Measurements from ENCODE around the gene NFASC.

Gene NFASC

DNA sequence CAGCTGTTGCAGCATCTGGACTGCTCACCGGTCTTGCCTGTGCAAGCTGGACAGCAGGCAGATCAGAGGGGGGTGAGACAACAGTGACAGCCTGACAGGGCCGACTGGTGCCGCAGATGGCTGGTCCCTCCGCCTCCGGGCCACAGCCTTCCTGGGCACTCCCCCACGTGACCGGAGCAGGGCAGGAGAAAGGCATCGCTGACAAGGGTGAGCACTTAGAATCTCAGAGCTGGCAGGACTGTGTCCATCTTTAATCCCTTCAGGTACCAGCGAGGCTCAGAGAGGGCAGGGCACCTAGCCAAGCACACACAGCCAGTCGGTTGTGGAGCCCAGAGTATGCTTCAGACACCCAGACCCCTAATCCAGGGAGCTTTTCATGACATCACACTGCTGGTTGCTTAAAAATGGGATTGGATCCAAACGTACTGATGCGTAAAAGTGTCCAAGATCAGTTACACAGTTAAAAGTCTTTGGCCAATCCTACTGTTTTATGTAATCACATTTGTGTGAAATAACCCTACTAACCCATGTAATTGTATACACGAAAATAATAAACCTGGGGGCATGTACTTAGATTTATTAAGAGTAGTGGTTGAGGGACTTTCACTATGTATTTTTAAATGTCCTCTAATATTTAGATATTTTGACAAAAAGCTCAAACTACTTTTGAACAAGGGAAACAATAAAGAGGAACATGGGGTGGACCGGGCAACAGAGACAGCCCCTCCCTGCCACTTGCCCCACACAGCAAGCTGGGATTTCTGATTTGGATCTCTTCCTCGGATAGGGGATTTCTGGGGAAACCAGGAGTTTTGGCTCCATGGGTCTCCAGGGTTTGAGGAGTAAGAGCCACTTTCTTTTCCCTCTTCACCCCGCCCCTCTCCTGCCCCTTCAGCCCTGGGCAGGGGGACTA is 171.6 kb downstream of the NFASC start:
- DNase-seq (ENCODE audit: low read depth) = no peak

DNA sequence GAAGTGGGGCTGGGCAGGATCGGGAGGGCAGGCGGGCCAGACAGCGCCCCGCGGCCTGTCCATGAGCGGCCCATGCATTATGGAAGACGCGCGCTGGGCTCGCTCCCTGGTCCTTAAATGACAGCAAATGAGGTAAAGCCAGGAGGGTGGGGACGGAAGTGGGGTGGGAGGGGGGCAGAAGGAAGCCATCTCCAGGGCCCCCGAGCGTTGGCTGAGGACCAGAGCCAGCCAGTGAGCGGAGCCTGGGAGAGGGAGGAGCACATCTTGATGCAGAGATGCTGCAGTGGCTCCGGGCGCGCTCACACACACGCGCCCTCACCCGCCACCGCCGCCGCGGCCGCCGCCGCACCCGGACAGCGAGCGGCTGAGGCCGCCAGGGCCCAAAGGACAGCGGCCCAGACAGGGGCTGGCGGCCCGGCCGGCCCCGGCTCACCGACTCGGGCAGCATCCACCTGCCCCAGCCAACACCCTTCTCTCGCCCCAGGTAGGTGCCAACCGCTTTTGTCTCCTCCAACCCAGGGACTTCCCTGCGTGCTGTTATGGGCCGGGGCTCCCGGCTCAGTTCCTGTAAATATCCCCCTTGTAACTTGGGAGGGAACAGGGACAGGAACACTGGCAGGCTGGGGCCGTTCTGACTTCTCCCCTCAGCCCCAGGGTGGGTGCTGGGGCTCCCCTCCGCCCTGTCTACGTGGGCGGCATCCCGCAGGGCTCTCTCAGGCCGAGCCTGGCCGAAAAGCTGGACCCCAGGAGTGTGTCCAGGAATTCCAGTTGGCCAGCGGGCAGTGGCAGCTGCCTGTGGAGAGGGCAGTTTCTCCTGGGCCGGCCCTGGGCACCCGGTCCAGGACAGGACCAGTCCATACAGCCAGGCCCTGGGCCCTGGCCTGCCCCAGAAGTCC is 172.5 kb downstream of the NFASC start, which contains the start of gene CNTN2:
TSS of gene CNTN2 (plus strand) at position 302 of the 896 bp plus-strand sequence. CDS start 9,974 bp downstream, outside the sequence.
- DNase-seq (ENCODE audit: low read depth) = no peak

DNA sequence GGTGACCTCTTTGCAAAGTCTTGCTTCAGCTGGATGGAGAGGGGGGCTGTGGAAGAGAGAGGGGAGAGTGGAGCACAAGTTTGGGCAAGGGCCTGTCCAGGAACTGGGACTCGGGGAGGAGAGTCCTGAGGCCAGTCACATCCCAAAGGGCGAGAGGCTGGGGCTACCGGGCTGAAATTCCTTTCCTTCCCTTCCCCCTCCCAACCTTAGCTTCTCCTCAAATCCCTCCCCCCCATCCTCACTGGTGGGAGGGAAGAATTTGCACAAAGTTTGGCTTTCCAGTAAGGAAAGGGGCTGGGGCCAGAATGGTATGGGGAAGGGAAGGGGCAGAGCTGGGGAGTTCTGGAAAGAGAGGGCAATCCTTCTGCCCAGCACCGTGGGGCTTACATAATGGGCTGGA is 173.2 kb downstream of the NFASC start:
- no peak for DNase-seq (ENCODE audit: low read depth)

DNA sequence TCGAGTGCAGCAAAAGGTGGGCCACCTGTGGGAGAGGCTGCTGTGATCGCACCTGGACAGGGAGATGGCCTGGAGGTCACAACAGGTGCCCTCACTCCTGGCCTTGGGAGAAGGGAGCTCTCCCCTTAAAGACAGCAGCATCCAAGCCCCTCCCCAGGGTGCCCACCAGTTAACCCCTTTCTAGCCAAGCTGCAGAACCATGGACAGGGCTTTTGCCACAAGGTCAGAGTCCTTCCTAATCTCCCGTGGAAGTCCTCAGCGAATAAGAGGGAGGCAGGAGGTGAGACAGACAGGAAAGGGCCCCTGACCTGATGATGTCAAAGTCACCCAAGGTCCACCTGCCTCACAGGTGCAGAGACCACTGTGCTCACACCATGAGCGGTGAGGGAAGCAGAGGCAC is 174.1 kb downstream of the NFASC start:
- no peak for DNase-seq (ENCODE audit: low read depth)

DNA sequence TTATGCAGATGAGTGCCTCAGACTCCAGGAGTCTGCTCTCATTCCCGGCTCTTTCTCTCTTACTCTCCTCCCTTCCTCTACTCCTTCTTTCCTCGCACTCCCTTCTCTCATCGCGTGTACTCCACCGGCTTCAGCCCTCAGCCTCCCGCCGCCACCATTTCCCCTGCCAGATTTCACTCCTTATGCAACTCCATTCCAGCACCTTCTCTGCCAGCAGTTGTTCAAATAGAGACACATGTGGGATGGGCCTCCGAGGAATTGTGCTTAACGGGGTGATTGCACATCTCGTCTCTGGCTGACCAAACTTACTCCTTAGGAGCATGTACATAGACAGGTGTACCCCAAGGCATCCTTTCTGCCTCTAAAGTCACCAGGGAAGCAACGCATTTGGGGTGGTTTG is 174.5 kb downstream of the NFASC start:
- DNase-seq (ENCODE audit: low read depth) = no peak

DNA sequence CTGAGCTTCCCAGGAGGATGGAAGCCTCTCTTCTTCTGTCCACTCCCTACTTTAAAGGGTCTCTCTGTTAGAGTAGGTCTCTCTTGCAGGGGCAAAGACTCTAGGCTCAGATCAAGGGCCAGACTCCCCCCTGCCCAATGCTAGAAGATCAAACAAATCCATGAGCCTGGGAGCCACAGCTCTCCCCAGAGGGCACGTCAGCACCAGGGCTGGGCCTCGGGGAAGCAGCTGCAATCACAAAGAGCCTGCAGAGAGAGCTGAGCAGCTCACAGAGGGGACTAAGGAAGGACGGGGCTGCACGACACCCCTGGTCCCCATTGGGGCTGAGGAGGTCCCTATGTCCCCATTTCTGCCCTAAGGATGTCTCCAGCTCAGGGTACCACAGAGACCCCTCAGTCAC is 176.2 kb downstream of the NFASC start:
- no peak for DNase-seq (ENCODE audit: low read depth)

DNA sequence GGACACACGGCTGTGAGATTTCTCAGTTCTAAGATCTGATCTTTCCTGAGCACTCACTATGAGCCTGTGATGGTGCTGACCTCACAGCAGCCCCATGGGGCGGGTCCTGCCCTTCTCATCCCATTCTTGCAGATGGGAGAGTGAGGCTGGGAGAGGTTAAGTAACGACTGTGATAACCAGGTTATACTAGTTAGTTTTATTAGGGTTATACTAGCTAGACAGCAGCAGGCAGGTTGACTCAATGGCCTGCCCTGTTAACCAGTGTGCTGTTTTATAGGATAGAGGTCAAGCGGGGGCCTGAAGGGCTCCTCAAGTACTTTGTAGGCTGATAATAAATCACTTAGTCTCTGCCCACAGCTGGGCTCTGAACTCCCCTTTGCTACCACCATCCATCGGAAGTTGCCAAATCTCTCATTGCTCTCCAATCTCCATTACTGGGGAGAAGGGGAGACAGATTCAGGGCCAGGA is 177.1 kb downstream of the NFASC start:
- no peak for DNase-seq (ENCODE audit: low read depth)

DNA sequence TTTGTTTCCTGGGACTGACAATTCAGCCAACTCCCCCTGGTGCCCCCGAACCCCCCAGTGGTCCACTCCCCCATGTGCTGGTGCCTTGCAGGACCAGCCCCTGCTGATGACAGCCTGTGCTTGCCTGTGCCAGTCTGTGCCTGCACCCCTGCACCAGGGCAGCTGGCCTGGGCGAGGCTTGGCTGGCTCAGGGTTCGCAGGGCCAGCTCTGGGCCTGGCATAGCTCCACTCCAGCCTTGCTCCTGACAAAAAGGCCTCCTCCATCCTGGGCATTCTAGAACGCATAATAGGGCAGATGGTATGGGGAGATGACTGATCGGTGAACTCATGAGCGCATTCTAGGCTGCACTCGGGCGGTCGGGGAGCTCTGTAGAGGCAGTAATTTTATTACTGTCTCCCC is 177.7 kb downstream of the NFASC start:
- no peak for DNase-seq (ENCODE audit: low read depth)

DNA sequence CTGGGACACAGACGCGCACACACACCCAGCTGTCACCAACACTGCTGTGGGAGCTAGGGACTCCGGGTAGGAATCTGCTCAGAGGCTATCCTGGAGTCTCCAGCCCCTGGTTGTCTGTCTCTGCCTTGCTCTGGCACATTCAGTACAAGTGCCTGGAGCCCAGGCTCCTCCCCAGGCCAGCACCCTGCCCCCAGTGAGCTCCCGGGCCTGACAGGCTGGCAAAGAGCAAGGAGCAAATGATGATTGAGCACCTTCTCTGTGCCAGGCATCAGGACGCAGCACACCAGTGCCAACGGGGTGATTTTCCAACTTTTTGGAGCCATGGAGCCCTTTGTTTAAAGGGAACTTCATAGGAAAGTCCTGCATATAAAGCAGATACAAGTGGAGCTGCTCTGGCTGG is 178.8 kb downstream of the NFASC start:
- DNase-seq (ENCODE audit: low read depth) = no peak

DNA sequence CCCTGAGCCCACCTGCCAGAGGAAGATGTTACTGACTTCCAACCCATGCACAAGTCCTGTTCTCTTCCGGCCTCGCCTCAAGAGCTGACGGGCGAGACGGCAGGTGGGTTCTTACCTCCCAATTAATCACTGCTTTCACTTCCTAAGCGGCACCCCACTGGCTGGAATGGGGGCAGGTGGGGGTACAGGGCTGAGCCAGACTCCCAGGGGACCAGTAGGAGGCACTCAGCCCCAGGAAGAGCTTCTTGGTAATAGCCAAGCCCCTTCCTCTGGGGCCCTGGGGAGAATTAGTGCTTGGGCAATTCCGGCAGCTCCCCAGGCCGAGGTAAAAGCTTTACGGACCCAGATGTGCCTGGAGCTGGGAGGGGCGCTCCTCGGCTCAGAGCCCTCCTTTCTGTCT is 182.0 kb downstream of the NFASC start:
- no peak for DNase-seq (ENCODE audit: low read depth)

DNA sequence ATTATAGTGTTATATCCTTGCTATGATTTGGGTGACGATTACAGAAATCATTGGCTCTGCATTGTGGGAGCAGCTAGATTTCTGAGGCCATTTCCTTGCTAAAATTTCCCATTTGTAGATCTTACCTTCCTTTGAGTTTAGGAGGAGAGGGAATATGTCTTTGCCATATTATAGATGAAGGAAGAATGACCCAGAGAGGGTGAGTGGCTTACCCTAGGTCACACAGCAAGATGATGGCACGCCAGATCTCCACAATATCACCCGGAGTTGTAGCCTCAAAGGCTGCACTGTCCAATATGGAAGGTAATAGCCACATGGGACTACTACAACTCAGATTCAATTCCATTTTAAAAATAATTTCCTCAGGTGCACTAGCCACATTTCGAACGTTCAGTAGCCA is 182.6 kb downstream of the NFASC start:
- no peak for DNase-seq (ENCODE audit: low read depth)

DNA sequence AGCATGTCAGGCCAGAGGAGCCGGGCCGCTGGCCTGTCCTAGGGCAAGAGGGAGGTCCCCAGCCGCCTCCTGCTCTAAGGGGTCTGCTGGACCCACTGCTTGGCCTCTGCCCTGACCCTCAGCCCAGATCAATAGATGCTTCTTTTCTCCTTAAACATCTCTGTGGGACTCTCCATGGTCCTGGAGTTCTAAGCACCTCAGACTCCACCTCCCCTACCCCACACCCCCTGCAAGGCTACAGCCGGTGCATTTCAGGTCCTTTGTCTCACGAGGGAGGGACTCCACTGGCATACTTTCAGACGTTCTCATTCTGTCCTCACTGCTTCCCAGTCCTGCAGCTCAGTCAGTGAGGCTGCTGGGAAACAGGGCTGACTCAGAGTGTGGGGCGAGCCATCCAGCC is 183.4 kb downstream of the NFASC start:
- DNase-seq (ENCODE audit: low read depth) = no peak

DNA sequence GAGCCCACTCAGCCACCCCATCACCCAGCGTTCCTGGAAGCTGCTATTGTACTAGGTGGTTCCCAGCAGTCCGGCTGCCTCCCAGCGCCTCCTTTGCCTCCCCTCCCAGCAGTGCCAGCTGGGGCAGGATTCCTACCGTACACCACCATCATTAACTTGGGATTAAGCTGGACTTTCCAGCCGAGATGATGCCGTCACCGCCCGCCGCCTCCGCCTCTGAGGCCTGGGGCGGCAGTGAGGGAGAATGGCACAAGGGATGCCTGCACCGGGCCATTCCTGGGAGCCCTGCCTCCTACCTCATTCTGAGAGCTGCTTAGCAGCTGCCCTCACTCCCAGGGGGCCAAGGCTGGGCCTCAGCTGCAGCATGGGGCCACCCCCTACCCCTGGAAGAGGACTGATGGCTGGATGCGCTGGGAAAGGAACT is 185.5 kb downstream of the NFASC start:
- no peak for DNase-seq (ENCODE audit: low read depth)

DNA sequence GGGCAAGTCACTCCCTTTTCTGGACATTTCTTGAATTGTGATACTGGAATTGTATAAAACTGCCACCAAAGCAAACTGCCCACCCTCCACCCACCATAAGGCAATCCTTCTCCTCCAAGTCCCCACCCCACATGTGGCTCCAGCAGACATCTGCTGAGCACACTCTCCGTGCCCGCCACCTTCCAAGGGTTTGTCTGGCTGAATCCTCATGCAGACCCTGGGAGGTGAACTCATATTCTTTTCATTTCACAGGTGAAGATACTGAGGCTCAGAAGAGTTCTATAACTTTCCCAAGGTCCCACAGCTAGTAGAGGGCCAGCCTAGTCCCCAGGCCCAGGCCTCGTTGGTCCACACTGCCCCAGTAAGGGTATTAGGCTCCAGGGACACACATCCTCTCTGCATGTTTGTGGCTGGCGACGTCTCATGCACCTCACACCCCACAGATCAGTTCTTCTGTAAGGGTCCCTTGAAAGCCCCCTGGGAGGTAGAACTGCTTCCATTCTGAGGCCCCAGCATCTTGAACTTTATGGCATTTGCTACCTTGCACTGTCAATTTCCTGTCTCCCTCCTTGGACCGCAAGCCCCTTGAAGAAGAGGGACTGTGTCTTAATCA is 186.4 kb downstream of the NFASC start:
- DNase-seq (ENCODE audit: low read depth) = no peak

DNA sequence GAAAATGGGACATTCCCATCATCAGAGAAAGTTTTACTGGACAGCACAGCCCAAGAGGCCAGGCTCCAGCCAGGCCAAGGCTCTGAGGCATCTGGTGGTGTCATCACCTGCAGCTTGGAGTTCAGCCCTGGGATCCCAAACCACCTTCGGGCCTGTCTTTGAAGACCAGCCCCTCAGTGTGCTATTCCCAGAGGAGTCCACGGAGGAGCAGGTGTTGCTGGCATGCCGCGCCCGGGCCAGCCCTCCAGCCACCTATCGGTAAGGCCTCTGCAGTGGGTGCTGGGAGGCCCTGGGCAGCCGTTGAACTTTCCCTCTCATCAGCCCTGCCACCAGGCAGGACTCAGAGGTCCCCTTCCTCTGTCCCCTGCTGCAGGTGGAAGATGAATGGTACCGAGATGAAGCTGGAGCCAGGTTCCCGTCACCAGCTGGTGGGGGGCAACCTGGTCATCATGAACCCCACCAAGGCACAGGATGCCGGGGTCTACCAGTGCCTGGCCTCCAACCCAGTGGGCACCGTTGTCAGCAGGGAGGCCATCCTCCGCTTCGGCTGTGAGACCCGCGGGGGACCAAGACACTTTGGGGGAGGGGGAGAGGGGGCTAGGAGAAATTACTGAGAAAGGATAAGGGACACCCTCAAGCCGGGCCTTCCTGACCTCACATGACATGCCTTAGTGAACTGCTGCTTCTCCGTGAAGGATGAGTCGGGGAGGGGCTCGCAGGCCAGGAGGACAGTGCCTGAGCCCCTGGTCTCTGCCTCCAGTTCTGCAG is 187.3 kb downstream of the NFASC start:
- DNase-seq (ENCODE audit: low read depth) = no peak

DNA sequence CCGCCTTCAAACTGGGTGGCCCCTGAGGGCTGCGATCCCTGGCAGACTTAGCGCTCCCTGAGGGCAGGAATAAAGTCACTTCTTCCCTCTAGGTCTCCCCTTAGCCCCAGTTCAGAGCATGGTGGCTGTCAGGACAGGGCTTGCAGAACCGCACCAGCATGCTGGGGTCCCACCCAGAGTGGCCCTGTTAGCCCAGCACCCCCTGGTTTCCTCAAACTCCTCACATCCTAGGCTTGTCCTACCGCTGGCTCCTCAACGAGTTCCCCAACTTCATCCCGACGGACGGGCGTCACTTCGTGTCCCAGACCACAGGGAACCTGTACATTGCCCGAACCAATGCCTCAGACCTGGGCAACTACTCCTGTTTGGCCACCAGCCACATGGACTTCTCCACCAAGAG is 188.2 kb downstream of the NFASC start:
- no peak for DNase-seq (ENCODE audit: low read depth)

DNA sequence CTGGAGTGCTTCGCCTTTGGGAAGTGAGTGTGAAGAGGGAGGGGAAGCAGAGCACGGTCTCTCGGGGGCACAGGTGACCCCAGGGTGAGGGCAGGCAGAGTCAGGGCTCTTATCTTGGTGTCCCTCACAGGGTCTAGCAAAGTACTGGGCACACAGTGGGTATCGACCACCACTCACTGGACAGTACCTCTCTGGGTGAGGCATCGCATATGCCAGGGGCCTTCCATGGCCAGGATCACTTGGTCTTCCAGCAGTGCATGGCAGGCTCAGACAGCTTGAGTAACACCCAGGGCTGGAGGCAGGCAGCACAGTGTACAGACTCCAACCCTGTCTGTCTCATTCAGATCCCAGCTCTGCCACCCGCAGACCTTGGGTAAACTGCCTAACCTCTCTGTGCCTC is 189.0 kb downstream of the NFASC start:
- no peak for DNase-seq (ENCODE audit: low read depth)

DNA sequence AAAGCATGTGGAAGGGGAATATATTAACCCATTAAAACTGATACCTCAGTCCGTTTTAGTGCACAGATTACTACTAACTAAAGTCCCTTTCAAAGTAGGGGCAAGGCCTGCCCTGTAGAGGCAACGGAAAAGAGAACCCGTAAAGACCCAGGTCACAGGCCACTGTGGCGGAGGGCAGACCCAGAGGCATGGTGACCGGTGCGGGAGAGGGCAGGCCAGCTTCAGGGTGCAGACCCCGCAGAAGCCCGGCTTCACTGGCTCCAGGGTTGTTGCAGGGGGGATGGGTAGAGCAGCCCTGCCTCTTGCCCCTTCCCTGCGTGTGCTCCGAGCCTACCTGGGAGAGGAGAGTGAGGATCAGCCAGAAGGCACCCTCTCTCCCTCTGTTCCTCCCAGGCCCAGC is 190.1 kb downstream of the NFASC start:
- no peak for DNase-seq (ENCODE audit: low read depth)

DNA sequence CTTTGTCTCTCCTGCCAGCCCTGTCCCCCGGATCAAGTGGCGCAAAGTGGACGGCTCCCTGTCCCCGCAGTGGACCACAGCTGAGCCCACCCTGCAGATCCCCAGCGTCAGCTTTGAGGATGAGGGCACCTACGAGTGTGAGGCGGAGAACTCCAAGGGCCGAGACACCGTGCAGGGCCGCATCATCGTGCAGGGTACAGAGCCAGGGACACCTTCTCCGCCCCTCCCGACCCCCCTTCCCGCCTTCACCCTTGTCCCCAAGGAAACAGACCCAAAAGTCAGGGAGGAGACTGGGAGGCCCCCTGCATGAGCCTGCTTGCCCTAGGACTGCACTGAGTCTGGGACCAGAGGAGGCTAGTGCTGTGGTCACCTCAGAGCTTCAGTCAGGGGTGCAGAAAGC is 190.6 kb downstream of the NFASC start:
- no peak for DNase-seq (ENCODE audit: low read depth)

DNA sequence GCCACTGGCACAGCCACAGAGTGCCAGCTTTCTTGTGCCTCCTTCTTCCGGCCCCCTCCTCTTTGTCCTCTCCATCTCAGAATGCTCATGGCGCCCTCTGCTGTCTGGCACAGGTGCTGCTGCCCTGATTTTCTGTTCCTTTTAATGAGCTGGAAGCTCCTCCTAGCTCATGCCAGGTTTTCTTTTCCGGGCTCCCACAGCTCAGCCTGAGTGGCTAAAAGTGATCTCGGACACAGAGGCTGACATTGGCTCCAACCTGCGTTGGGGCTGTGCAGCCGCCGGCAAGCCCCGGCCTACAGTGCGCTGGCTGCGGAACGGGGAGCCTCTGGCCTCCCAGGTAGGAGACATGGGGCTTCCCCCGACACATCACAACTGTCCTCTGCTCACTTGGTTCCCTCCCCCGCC is 191.0 kb downstream of the NFASC start:
- peak; percentile 60 for DNase-seq (ENCODE audit: low read depth)

DNA sequence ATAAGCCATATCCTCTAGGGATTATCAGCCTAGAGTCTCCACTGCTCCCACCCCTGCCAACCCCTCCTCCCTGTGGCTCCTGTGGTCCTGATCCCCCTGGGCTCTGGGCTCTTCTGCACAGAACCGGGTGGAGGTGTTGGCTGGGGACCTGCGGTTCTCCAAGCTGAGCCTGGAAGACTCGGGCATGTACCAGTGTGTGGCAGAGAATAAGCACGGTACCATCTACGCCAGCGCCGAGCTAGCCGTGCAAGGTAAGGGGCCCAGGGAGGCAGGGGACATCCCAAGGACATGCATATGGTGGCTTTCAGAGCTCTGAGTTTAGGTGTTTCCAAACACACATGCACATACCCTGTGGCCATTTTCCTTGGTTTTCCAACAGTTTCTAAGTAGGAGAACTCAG is 191.7 kb downstream of the NFASC start:
- DNase-seq (ENCODE audit: low read depth) = no peak

DNA sequence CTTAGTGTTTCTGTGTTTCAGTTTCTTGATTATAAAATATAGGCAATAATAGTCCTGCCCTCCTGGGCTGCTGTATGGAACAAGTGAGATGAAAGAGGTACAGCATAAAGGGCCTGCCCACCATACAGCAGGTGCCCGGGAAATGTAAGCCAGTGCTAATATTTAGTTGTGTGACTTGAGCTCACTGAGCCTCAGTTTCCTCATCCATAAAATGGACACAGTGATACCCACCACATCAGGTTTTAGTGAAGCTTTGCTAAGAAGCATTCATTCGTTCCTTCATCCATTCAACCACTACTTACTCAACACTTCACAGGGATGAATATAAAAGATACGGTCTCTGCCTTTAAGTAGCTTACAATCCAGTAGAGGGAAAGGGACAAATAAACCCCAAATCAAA is 192.2 kb downstream of the NFASC start:
- no peak for DNase-seq (ENCODE audit: low read depth)
